ENCODE data around the gene ARPC1A.

The ARPC1A gene

GRCh38 chr7:99369767-99370391 lies 44.2 kb downstream of the ARPC1A start:
- no peak overlapping the region for H3K4me3 ChIP-seq (ENCODE audit: low read length)
- TF ChIP-seq CTCF (IDR thresholded peaks at IDR 0.05; ENCODE audit: insufficient read depth, low read depth, low read length, missing control alignments): no peak
- no peak for DNase-seq (ENCODE audit: low read depth)

GRCh38 chr7:99371376-99371920 lies 45.8 kb downstream of the ARPC1A start:
- H3K4me3 ChIP-seq (ENCODE audit: low read length): no peak overlapping the region
- TF ChIP-seq CTCF (IDR thresholded peaks at IDR 0.05; ENCODE audit: insufficient read depth, low read depth, low read length, missing control alignments): no peak
- peak; percentile 86 for DNase-seq (ENCODE audit: low read depth)

- TF ChIP-seq CTCF (IDR thresholded peaks at IDR 0.05; ENCODE audit: insufficient read depth, low read depth, low read length, missing control alignments): no peak
- DNase-seq (ENCODE audit: low read depth): peak; percentile 52
- no peak overlapping the region for H3K4me3 ChIP-seq (ENCODE audit: low read length)
Observed at GRCh38 chr7:99372275-99373090, 46.8 kb downstream of the ARPC1A start.

GRCh38 chr7:99373091-99374066 lies 47.7 kb downstream of the ARPC1A start:
- H3K4me3 ChIP-seq (ENCODE audit: low read length): no peak overlapping the region
- no peak for DNase-seq (ENCODE audit: low read depth)
- no peak for TF ChIP-seq CTCF (IDR thresholded peaks at IDR 0.05; ENCODE audit: insufficient read depth, low read depth, low read length, missing control alignments)

- TF ChIP-seq CTCF (IDR thresholded peaks at IDR 0.05; ENCODE audit: insufficient read depth, low read depth, low read length, missing control alignments): no peak
- peak; percentile 78 for DNase-seq (ENCODE audit: low read depth)
- peak within 1 kb of the TSS; percentile 42 for H3K4me3 ChIP-seq (ENCODE audit: low read length)
Observed at GRCh38 chr7:99374111-99375064, 48.7 kb downstream of the ARPC1A start, which contains the start of gene ARPC1B. Gene ARPC1B (plus strand): TSS chr7:99374730. CDS start chr7:99385715, 10,985 bp downstream.
